ENCODE measurements around the gene ARHGEF17. TPM values are rescaled to one million over a fixed set of nuclear protein-coding genes. Genes with fewer than 3 reads are reported as not detected.
A peak's percentile ranks its signal among the peaks of the same experiment; 100 is the strongest.

ARHGEF17 gene
- not detected for polyA plus RNA-seq (ENCODE audit: low read depth in 6 of 6)

GRCh38 chr11:73308003-73308960 lies at the start of gene ARHGEF17:
Gene ARHGEF17 (plus strand): TSS chr11:73308276. CDS start chr11:73308639, 363 bp downstream.
- Mint-ChIP-seq H3K36me3 (peaks cover 0 to 8% of the 10 kb centered on the region in 2 donors), H3K27ac (peak within 1 kb of the TSS in 4 of 6 donors; percentile 25 to 88 (median 54)), H3K4me3 (peak within 1 kb of the TSS; percentile 84 to 97 (median 92)), H3K9me3 (no peaks in the 10 kb centered on the region), H3K4me1 (peaks cover 11 to 17% (median 14%) of the 10 kb centered on the region in 3 donors), H3K27me3 (peaks cover 14 to 25% (median 18%) of the 10 kb centered on the region in 3 donors)
- DNase-seq (peak; percentile 35), ATAC-seq (ENCODE audit: low read depth in 2 of 2) (peak; percentile 25 to 29)

DNA sequence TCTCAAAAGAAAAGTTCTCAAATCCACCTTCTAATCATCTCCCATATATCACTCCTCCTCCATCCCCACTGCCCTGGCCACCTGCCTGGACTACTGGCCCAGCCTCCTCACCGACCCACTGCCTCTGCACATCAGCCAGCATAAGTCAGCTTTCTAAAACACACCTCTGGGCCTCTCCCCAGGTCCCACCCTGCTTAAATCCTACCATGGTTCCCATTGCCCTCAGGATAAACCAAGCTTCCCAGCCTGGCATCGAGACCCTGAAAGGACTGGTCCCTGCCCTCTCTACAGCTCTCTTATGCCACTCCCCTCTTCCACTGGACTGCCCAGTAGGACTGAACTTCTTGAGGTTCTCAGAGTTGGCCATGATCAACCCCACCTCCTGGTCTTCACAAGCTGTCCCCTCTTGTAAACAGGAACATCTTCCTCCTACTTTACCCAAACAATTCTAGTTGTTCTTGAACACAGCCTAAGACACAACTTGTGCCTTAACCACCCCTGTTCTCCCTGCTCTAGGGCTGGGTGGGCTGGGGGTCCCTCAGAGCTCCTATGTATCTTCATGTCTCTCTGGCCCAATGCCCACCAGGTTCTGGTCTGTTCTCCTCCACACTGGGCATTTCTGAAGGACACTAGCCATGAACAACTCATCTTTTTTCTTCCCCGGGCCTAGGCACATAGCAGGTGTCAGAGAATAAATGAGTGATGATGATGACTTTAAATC lies 48.5 kb upstream of the ARHGEF17 start:
- Mint-ChIP-seq H3K36me3 (peaks cover 0 to 1% of the 10 kb centered on the region in 2 donors), H3K4me3 (peak overlapping the region in 1 of 8 donors; percentile 68), H3K27me3 (peaks cover 15 to 33% (median 33%) of the 10 kb centered on the region in 3 donors), H3K27ac (peak overlapping the region in 1 of 6 donors; percentile 25), H3K4me1 (peaks cover 0 to under 1% (median 0%) of the 10 kb centered on the region in 3 donors), H3K9me3 (no peaks in the 10 kb centered on the region)
- ATAC-seq (ENCODE audit: low read depth in 2 of 2) (no peak), DNase-seq (no peak)

GRCh38 chr11:73260127-73260457 lies 48.0 kb upstream of the ARHGEF17 start:
- H3K27ac Mint-ChIP-seq = no peak overlapping the region
- peaks cover 20 to 38% (median 38%) of the 10 kb centered on the region in 3 donors for H3K27me3 Mint-ChIP-seq
- peaks cover 0 to 4% (median 0%) of the 10 kb centered on the region in 3 donors for H3K4me1 Mint-ChIP-seq
- peaks cover 0 to 6% of the 10 kb centered on the region in 2 donors for H3K36me3 Mint-ChIP-seq
- ATAC-seq (ENCODE audit: low read depth in 2 of 2) = no peak
- H3K9me3 Mint-ChIP-seq = no peaks in the 10 kb centered on the region
- DNase-seq = no peak
- no peak overlapping the region for H3K4me3 Mint-ChIP-seq

- no peak for DNase-seq
- H3K9me3 Mint-ChIP-seq = no peaks in the 10 kb centered on the region
- peaks cover 0 to 4% (median 0%) of the 10 kb centered on the region in 3 donors for H3K4me1 Mint-ChIP-seq
- ATAC-seq (ENCODE audit: low read depth in 2 of 2) = no peak
- peaks cover 38 to 60% (median 51%) of the 10 kb centered on the region in 3 donors for H3K27me3 Mint-ChIP-seq
- no peak overlapping the region for H3K4me3 Mint-ChIP-seq
- peak overlapping the region in 1 of 6 donors; percentile 83 for H3K27ac Mint-ChIP-seq
- peaks cover 0 to 6% of the 10 kb centered on the region in 2 donors for H3K36me3 Mint-ChIP-seq
Measured at GRCh38 chr11:73262851-73263495, 45.1 kb upstream of the ARHGEF17 start.

GRCh38 chr11:73263640-73264039 lies 44.4 kb upstream of the ARHGEF17 start:
- Mint-ChIP-seq H3K4me3 (no peak overlapping the region), H3K27ac (no peak overlapping the region), H3K36me3 (peaks cover 0 to 6% of the 10 kb centered on the region in 2 donors), H3K27me3 (peaks cover 38 to 60% (median 51%) of the 10 kb centered on the region in 3 donors), H3K9me3 (no peaks in the 10 kb centered on the region), H3K4me1 (peaks cover 0 to 4% (median 0%) of the 10 kb centered on the region in 3 donors)
- ATAC-seq (ENCODE audit: low read depth in 2 of 2) = no peak
- DNase-seq = no peak

DNA sequence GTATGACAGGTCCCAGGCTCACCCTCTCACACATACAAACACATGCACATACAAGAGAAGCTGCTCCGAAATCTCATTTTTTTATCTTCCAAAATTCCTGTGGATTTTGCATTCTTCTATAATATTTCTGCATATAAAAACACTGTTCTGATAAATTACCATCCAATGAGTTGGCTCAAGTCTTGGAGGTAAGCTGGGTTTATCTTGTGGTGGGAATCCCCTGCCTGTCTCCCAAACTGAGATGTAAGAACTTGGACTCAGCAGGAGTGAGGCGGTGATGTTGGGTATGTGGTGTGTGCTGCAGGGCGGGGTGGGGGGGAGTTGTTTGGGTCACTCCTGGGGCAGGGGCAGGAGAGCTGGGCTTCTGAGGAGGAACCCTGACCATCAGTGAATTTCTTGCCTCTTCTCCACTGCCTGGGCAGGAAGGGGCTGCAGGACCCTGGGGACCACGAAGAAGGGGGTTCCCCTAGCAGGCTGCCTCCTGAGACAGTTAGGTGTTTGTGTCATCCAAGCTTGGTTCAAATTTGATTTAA lies 42.7 kb upstream of the ARHGEF17 start:
- DNase-seq = no peak
- ATAC-seq (ENCODE audit: low read depth in 2 of 2) = no peak
- H3K4me1 Mint-ChIP-seq = peaks cover 0 to 5% (median 4%) of the 10 kb centered on the region in 3 donors
- H3K4me3 Mint-ChIP-seq = no peak overlapping the region
- H3K27ac Mint-ChIP-seq = no peak overlapping the region
- H3K36me3 Mint-ChIP-seq = peaks cover 0 to 6% of the 10 kb centered on the region in 2 donors
- no peaks in the 10 kb centered on the region for H3K9me3 Mint-ChIP-seq
- H3K27me3 Mint-ChIP-seq = peaks cover 41 to 55% (median 46%) of the 10 kb centered on the region in 3 donors

DNA sequence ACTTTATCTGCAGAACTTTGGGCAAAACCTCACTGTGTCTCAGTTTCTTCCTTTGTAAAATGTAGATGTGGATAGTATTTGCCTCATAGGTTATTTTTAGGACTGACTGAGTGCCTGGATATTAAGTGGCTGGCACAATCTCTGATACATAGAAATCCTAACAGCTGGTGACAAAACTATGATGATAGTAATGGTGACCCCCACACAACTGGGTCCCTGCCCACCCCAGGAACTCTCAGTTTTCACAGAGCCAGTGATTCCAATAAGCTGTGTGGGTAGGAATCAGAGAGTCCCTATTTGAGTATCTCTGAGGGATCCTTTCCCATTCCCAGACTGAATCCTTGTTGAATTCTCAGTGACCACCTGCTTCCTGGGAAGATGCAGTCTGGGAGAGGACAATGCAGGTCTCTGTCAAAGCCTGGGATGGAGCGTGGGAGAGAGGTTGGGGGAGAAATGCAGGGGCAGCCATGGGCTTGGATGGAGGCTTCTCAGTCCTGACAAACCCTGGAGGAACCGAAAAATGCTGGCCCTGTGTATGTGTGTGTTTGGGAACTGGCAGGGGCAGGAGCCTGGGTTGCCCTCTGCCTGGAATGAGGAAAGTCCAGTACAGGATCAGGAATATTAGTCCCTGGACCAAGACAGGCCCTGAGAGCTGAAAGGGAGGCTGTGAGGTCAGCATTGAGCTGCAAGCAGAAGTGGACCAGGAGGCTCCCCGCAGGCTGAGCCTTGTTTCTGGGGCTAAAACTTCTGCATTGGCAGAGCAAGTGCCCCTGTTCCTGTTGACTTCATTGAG lies 42.0 kb upstream of the ARHGEF17 start:
- ATAC-seq (ENCODE audit: low read depth in 2 of 2) (no peak), DNase-seq (no peak)
- no peak overlapping the region for H3K4me3 Mint-ChIP-seq
- H3K36me3 Mint-ChIP-seq = peaks cover 0 to 6% of the 10 kb centered on the region in 2 donors
- H3K4me1 Mint-ChIP-seq = peaks cover 0 to 5% (median 4%) of the 10 kb centered on the region in 3 donors
- H3K9me3 Mint-ChIP-seq = no peaks in the 10 kb centered on the region
- H3K27ac Mint-ChIP-seq = no peak overlapping the region
- peaks cover 41 to 55% (median 46%) of the 10 kb centered on the region in 3 donors for H3K27me3 Mint-ChIP-seq

GRCh38 chr11:73266646-73267020 lies 41.4 kb upstream of the ARHGEF17 start:
- ATAC-seq (ENCODE audit: low read depth in 2 of 2) (no peak), DNase-seq (no peak)
- H3K4me1 Mint-ChIP-seq = peaks cover 0 to 8% (median 5%) of the 10 kb centered on the region in 3 donors
- peaks cover 43 to 55% (median 46%) of the 10 kb centered on the region in 3 donors for H3K27me3 Mint-ChIP-seq
- no peaks in the 10 kb centered on the region for H3K9me3 Mint-ChIP-seq
- H3K27ac Mint-ChIP-seq = no peak overlapping the region
- peaks cover 0 to 6% of the 10 kb centered on the region in 2 donors for H3K36me3 Mint-ChIP-seq
- H3K4me3 Mint-ChIP-seq = peak overlapping the region in 1 of 8 donors; percentile 37

GRCh38 chr11:73267122-73267846 lies 40.8 kb upstream of the ARHGEF17 start:
- no peaks in the 10 kb centered on the region for H3K9me3 Mint-ChIP-seq
- H3K4me3 Mint-ChIP-seq = no peak overlapping the region
- DNase-seq (no peak), ATAC-seq (ENCODE audit: low read depth in 2 of 2) (no peak)
- H3K4me1 Mint-ChIP-seq = peaks cover 0 to 10% (median 5%) of the 10 kb centered on the region in 3 donors
- H3K27me3 Mint-ChIP-seq = peaks cover 40 to 50% (median 44%) of the 10 kb centered on the region in 3 donors
- H3K27ac Mint-ChIP-seq = no peak overlapping the region
- H3K36me3 Mint-ChIP-seq = peaks cover 0 to 6% of the 10 kb centered on the region in 2 donors

DNA sequence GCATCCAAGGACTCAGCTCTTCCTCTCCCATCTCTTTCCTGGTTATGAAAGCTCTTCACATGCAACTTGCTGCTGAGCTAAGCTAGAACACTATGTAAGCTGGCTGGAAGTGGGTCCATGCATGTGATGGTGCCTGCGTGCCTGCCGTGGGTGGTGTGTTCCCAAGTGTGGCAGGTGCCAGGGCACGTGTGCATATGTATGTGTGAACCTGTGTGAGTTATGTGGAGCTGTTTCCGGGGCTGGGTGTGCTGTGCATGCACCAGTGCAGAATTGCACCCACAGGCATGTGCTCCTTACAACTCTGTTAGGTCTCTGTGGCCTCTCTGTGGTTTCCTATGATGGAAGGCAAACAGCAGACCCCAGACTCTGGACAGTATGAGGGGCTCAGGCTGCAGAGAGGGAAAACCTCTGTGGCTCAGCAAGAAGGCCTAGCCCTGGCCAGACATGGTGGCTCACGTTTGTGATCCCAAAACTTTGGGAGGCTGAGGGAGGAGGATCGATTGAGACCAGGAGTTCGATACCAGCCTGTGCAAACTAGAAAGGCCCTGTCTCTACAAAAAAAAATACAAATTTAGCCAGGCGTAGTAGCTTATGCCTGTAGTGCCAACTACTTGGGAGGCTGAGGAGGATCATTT lies 40.1 kb upstream of the ARHGEF17 start:
- Mint-ChIP-seq H3K36me3 (peaks cover 0 to 6% of the 10 kb centered on the region in 2 donors), H3K4me1 (peaks cover 0 to 10% (median 5%) of the 10 kb centered on the region in 3 donors), H3K9me3 (no peaks in the 10 kb centered on the region), H3K4me3 (no peak overlapping the region), H3K27me3 (peaks cover 35 to 42% (median 41%) of the 10 kb centered on the region in 3 donors), H3K27ac (no peak overlapping the region)
- DNase-seq = no peak
- ATAC-seq (ENCODE audit: low read depth in 2 of 2) = no peak

DNA sequence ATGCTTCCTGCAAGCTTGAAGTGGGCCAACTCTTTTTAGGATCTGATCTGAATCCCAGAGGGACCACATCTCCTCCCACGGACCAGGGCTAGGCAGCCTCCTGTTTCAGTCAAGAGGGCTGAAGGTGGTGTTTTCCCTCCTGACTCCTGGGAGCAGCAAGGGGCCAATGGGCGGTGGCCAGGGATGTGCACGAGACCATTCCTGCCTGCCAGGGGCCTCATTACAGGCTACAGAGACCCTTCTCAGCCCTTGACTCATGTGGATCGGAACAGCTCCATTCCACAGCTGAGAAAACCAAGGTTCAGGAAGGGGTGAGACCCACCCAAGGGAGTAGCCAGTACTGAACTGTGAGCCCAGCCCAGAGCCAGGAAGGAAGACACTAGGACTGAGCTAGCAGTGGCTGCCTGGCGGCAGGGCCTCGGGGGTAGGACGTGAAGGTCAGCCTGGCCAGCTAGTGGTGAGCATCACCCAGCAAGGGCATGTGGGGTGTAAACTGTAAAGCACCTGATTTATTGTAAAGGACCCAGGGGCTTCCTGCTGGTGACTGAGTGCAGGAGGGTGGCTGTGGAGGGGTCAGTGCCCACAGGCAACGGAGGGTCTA lies 39.3 kb upstream of the ARHGEF17 start:
- H3K9me3 Mint-ChIP-seq = no peaks in the 10 kb centered on the region
- H3K27me3 Mint-ChIP-seq = peaks cover 32 to 35% (median 33%) of the 10 kb centered on the region in 3 donors
- no peak overlapping the region for H3K4me3 Mint-ChIP-seq
- DNase-seq (no peak), ATAC-seq (ENCODE audit: low read depth in 2 of 2) (no peak)
- H3K36me3 Mint-ChIP-seq = peaks cover 0 to 6% of the 10 kb centered on the region in 2 donors
- peaks cover 0 to 10% (median 5%) of the 10 kb centered on the region in 3 donors for H3K4me1 Mint-ChIP-seq
- H3K27ac Mint-ChIP-seq = no peak overlapping the region

Measured in naive B cell (primary cell).